Thyroid gland (tissue), 4 donors: Measurements from ENCODE around the gene KCNB1.

Source experiments
- POLR2A ChIP-seq, 2 donors: fragments of 450-650 bp; IDR thresholded peaks; one replicate each; pipeline ENCODE4 v1.6.1; 2017; ENCODE audit warnings: antibody characterized with exemption in 2 of 2, mild to moderate bottlenecking in 2 of 2, moderate library complexity in 1 of 2
- TF ChIP-seq, protein P1 (sequence below), 6 experiments: fragments of 200-600 bp in 3 of 6; fragments of 450-650 bp in 3 of 6; sonication (generic) in 3 of 6; IDR thresholded peaks; one replicate each; pipeline ENCODE4 v1.5.1; 2016 to 2019; ENCODE audit warnings: antibody characterized with exemption in 6 of 6, mild to moderate bottlenecking in 2 of 6, inconsistent platforms in 1 of 6, moderate library complexity in 1 of 6

DNA sequence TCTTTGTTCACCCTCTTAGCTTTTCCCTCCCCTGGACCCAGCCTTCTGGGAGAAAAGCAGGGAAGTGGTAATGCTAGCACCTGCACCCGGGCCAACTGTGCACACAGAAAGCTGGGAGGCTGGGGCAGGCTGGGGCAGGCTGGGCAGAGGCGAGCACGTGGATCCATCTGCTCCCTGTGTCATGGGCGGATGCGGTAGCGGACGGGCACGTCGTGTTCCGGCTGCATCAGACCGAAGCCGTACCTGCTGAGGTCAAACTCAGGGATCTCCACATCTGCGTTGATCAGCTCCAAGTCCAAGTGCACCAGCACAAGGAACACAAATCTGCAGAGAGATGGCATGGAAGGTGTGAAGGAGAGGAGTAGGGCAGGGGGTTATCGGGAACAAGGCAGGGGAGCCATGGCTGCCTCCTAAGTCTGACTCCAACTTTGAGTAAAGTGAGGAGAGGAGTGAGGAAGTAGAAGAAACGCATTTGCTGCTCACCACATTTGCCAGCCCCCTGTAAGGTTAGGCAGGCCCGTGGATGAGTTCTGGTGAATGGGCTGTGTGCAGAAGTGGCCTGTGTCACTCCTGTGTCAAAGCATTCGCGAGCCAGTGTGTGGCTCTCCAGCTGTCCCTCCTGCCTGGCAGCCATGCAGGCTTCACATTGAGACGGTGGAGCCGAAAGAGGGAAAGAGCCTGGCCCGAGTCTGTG lies 25.4 kb upstream of the KCNB1 start:
- TF ChIP-seq POLR2A (IDR thresholded peaks at IDR 0.05), result no peak
- TF ChIP-seq, protein P1, sequence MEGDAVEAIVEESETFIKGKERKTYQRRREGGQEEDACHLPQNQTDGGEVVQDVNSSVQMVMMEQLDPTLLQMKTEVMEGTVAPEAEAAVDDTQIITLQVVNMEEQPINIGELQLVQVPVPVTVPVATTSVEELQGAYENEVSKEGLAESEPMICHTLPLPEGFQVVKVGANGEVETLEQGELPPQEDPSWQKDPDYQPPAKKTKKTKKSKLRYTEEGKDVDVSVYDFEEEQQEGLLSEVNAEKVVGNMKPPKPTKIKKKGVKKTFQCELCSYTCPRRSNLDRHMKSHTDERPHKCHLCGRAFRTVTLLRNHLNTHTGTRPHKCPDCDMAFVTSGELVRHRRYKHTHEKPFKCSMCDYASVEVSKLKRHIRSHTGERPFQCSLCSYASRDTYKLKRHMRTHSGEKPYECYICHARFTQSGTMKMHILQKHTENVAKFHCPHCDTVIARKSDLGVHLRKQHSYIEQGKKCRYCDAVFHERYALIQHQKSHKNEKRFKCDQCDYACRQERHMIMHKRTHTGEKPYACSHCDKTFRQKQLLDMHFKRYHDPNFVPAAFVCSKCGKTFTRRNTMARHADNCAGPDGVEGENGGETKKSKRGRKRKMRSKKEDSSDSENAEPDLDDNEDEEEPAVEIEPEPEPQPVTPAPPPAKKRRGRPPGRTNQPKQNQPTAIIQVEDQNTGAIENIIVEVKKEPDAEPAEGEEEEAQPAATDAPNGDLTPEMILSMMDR (IDR thresholded peaks at IDR 0.05), result no peak
